SK-N-SH (cell line): Measurements from ENCODE around the gene SAPCD2. TPM values are rescaled to one million over a fixed set of nuclear protein-coding genes. Genes with fewer than 3 reads are reported as not detected.

ENCODE experiments used
- CTCF ChIA-PET: fragments of 300-600, 350-600 bp; formaldehyde crosslinking; extraction: SDS; loops from one replicate; lab custom pipeline; 2021; lab: Yijun Ruan, JAX
- POLR2A ChIA-PET: fragments of 350-600 bp; sonication (Branson Sonifier 250); formaldehyde crosslinking; extraction: SDS; loops from one replicate; lab custom pipeline; 2020; ENCODE audit warnings: antibody characterized with exemption, inconsistent platforms; lab: Yijun Ruan, JAX
- DNase-seq: peaks from one replicate; pipeline ENCODE4 v3.0.0; 2012
- H2AFZ ChIP-seq: fragments of 200-600 bp; sonication (generic); 2 replicates; pipeline ENCODE4 v1.8.1; 2016; ENCODE audit warnings: antibody characterized with exemption, mild to moderate bottlenecking, low read depth
- H3F3A ChIP-seq: fragments of 200-600 bp; sonication (generic); replicated peaks from 2 replicates; pipeline ENCODE3; 2016; ENCODE audit warnings: antibody characterized with exemption, mild to moderate bottlenecking; ENCODE audit not compliant: insufficient read depth
- H3K27ac ChIP-seq, 2 experiments: fragments of 200-500 bp in 1 of 2; fragments of 200-600 bp in 1 of 2; sonication (Bioruptor generic) in 1 of 2; sonication (generic), shearing (Covaris generic) in 1 of 2; 2 replicates each; pipeline versions ENCODE4 v1.5.1 to v1.6.1; 2014 to 2016; ENCODE audit warnings: low read depth in 2 of 2, inconsistent platforms in 1 of 2, low read length in 1 of 2, mild to moderate bottlenecking in 1 of 2, mixed read lengths in 1 of 2
- H3K27me3 ChIP-seq: fragments of 200-600 bp; sonication (generic), shearing (Covaris generic); 2 replicates; pipeline ENCODE4 v1.6.1; 2016; ENCODE audit warnings: mixed run types; ENCODE audit not compliant: insufficient read depth
- H3K36me3 ChIP-seq, 2 experiments: fragments of 200-500 bp in 1 of 2; fragments of 200-600 bp in 1 of 2; sonication (Bioruptor generic) in 1 of 2; sonication (generic) in 1 of 2; replicated peaks in 1 of 2; 2 replicates each; pipeline versions ENCODE3 to v1.5.1; 2014 to 2016; ENCODE audit warnings: low read length in 1 of 2, mild to moderate bottlenecking in 1 of 2; ENCODE audit not compliant: insufficient read depth in 2 of 2, control insufficient read depth in 1 of 2
- H3K4me1 ChIP-seq, 2 experiments: fragments of 200-500 bp in 1 of 2; fragments of 200-600 bp in 1 of 2; sonication (Bioruptor generic) in 1 of 2; sonication (generic), shearing (Covaris generic) in 1 of 2; 2 replicates each; pipeline versions ENCODE4 v1.5.1 to v1.6.1; 2014 to 2016; ENCODE audit warnings: low read depth in 1 of 2, low read length in 1 of 2, mixed run types in 1 of 2; ENCODE audit not compliant: insufficient read depth in 2 of 2, control insufficient read depth in 1 of 2
- H3K4me2 ChIP-seq: fragments of 200-600 bp; sonication (generic), shearing (Covaris generic); 2 replicates; pipeline ENCODE4 v1.6.1; 2017; ENCODE audit warnings: mixed run types
- H3K4me3 ChIP-seq, 2 experiments: fragments of 200-500 bp in 1 of 2; fragments of 200-600 bp in 1 of 2; sonication (Bioruptor generic) in 1 of 2; sonication (generic), shearing (Covaris generic) in 1 of 2; 2 replicates each; pipeline versions ENCODE4 v1.5.1 to v1.8.1; 2014 to 2016; ENCODE audit warnings: low read depth in 2 of 2, inconsistent platforms in 1 of 2, low read length in 1 of 2, mild to moderate bottlenecking in 1 of 2, mixed read lengths in 1 of 2, moderate library complexity in 1 of 2
- H3K79me2 ChIP-seq: fragments of 200-600 bp; sonication (generic); 2 replicates; pipeline ENCODE4 v1.8.1; 2017; ENCODE audit warnings: mild to moderate bottlenecking; ENCODE audit not compliant: insufficient read depth
- H3K9ac ChIP-seq: fragments of 200-600 bp; sonication (generic); 2 replicates; pipeline ENCODE4 v1.6.1; 2017; ENCODE audit warnings: mixed run types
- H3K9me2 ChIP-seq: fragments of 200-600 bp; sonication (generic); 2 replicates; pipeline ENCODE4 v1.6.1; 2017; ENCODE audit warnings: mixed run types
- H3K9me3 ChIP-seq: fragments of 200-600 bp; sonication (generic); 2 replicates; pipeline ENCODE4 v1.6.1; 2017; ENCODE audit warnings: mixed run types, mild to moderate bottlenecking, moderate library complexity
- H4K20me1 ChIP-seq: fragments of 200-600 bp; sonication (generic); 2 replicates; pipeline ENCODE4 v1.6.1; 2017; ENCODE audit warnings: mild to moderate bottlenecking, mixed run types; ENCODE audit not compliant: insufficient read depth
- FOSL2 ChIP-seq: IDR thresholded peaks from 2 replicates; pipeline ENCODE4 v1.4.0; 2012; ENCODE audit warnings: low read depth, mild to moderate bottlenecking, moderate library complexity, borderline replicate concordance
- FOXJ3 ChIP-seq: sonication (generic); formaldehyde crosslinking; IDR thresholded peaks from 2 replicates; pipeline ENCODE4 v1.5.1; 2020; ENCODE audit warnings: mild to moderate bottlenecking, missing genetic modification reagents
- FOXM1 ChIP-seq: IDR thresholded peaks from 2 replicates; pipeline ENCODE4 v1.4.0; 2012; ENCODE audit warnings: low read depth, mild to moderate bottlenecking
- IRF3 ChIP-seq: fragments of 150-350 bp; IDR thresholded peaks from 2 replicates; pipeline ENCODE4 v1.6.1; 2016; ENCODE audit warnings: mild to moderate bottlenecking, low read depth, low read length
- MAX ChIP-seq: IDR thresholded peaks from 2 replicates; pipeline ENCODE4 v1.4.0; 2012; ENCODE audit warnings: low read depth
- MEF2A ChIP-seq: IDR thresholded peaks from 2 replicates; pipeline ENCODE4 v1.4.0; 2012; ENCODE audit warnings: low read depth, borderline replicate concordance
- MXI1 ChIP-seq: IDR thresholded peaks from 2 replicates; pipeline ENCODE4 v1.6.1; 2012; ENCODE audit warnings: mild to moderate bottlenecking, low read depth, low read length, improper control_type of control experiment
- NFIC ChIP-seq: IDR thresholded peaks from 2 replicates; pipeline ENCODE4 v1.4.0; 2012; ENCODE audit warnings: borderline replicate concordance
- NRF1 ChIP-seq: IDR thresholded peaks from 2 replicates; pipeline ENCODE4 v1.6.1; 2012; ENCODE audit warnings: low read depth, mild to moderate bottlenecking, low read length
- POLR2AphosphoS5 ChIP-seq: IDR thresholded peaks from 2 replicates; pipeline ENCODE4 v1.6.1; 2012; ENCODE audit warnings: low read depth, low read length
- REST ChIP-seq: IDR thresholded peaks from 2 replicates; pipeline ENCODE4 v1.6.1; 2012; ENCODE audit warnings: mild to moderate bottlenecking, low read depth, low read length, moderate library complexity
- TEAD4 ChIP-seq: IDR thresholded peaks from 2 replicates; pipeline ENCODE4 v1.4.0; 2012; ENCODE audit warnings: mild to moderate bottlenecking, borderline replicate concordance; ENCODE audit not compliant: insufficient read depth
- USF1 ChIP-seq: IDR thresholded peaks from 2 replicates; pipeline ENCODE4 v1.4.0; 2012; ENCODE audit warnings: low read depth, borderline replicate concordance
- YY1 ChIP-seq: IDR thresholded peaks from 2 replicates; pipeline ENCODE4 v1.4.0; 2012; ENCODE audit warnings: low read depth, mild to moderate bottlenecking
- WGBS: methylation state at CpG from one replicate; pipeline ENCODE4 v1.1.6; 2017; ENCODE audit warnings: low lambda C conversion rate; 5-methylcytosine and 5-hydroxymethylcytosine counted together
- polyA plus RNA-seq, 3 experiments: library from polyadenylated mRNA; depleted of rRNA; stranded (reverse); fragments of >200 nt; gene quantifications; 2 replicates each; pipeline ENCODE4 v1.2.3, GENCODE V29; 2012

SAPCD2 gene
- polyA plus RNA-seq, 1 of the 3 experiments (the other 2 are of a cell fraction), result 6.0 TPM

GRCh38 chr9:137077758-137078693 lies 7.7 kb upstream of the SAPCD2 start:
- no peak overlapping the region for H3K27ac ChIP-seq
- TF ChIP-seq MAX (no peak; the same call in 1 of the 2 replicates), FOXJ3 (CRISPR knock-in tag) (no peak), NRF1 (no peak), IRF3 (no peak), NFIC (no peak), YY1 (no peak)

GRCh38 chr9:137077010-137077747 lies 6.8 kb upstream of the SAPCD2 start, which contains the start of gene UAP1L1:
TSS of gene UAP1L1 (plus strand) at chr9:137077517. CDS start at chr9:137077533, 16 bp downstream.
- DNase-seq, result peak; percentile 85
- Histone ChIP-seq H3K9me2 (no peaks in the 10 kb centered on the region), H4K20me1 (no peaks in the 10 kb centered on the region), H3K79me2 (no peaks in the 10 kb centered on the region), H3K36me3 (peaks cover 3 to 8% of the 10 kb centered on the region in 2 experiments), H3K9ac (peak within 1 kb of the TSS; percentile 46; the same call in 1 of the 2 replicates), H3K4me1 (peaks cover 0 to 11% of the 10 kb centered on the region in 2 experiments; a peak in 1 of 4 replicates), H3F3A (peaks cover 7% of the 10 kb centered on the region), H3K27me3 (no peaks in the 10 kb centered on the region), H3K4me3 (peak within 1 kb of the TSS; percentile 57 to 60), H3K4me2 (peak within 1 kb of the TSS; percentile 87), H2AFZ (peak within 1 kb of the TSS; percentile 72; the same call in 1 of the 2 replicates), H3K27ac (no peak within 1 kb of the TSS), H3K9me3 (no peaks in the 10 kb centered on the region)
- 28% methylated on average over 35 of the region's 87 CpGs for WGBS
- POLR2A ChIA-PET, result interaction anchor here (1.3 to 2.6 kb wide), 2 partner anchors 9 to 21 kb away, joined by 3 to 9 read pairs; no protein-coding TSS in a partner anchor
- TF ChIP-seq FOSL2 (no peak), MEF2A (no peak), NRF1 (no peak), MAX (peak; percentile 13; the same call in 1 of the 2 replicates), MXI1 (peak; percentile 69), USF1 (peak; percentile 55; the same call in 1 of the 2 replicates), REST (no peak), POLR2AphosphoS5 (0 out of 2 replicates have a peak, but pooled peaks have one; percentile 19), TEAD4 (no peak), FOXM1 (no peak)
- CTCF ChIA-PET, result interaction anchor here (0.6 to 3.5 kb wide), 13 partner anchors 9 to 162 kb away, joined by 3 to 18 read pairs (median 7); partner anchors contain the start of genes ABCA2, MAN1B1, NPDC1 and TPRN

More at GRCh38 chr9:137077758-137078693, 7.7 kb upstream of the SAPCD2 start:
- peak overlapping the region; percentile 57 to 60 for H3K4me3 ChIP-seq
- no peaks in the 10 kb centered on the region for H4K20me1 ChIP-seq
- peak; percentile 49 for DNase-seq
- H2AFZ ChIP-seq, result peak overlapping the region; percentile 59; the same call in 1 of the 2 replicates
- peak overlapping the region; percentile 87 for H3K4me2 ChIP-seq
- 45% methylated on average over 39 of the region's 76 CpGs for WGBS
- H3K9ac ChIP-seq, result peak overlapping the region; percentile 46; the same call in 1 of the 2 replicates
- H3K9me2 ChIP-seq, result no peaks in the 10 kb centered on the region
- no peaks in the 10 kb centered on the region for H3K9me3 ChIP-seq
- H3K27me3 ChIP-seq, result no peaks in the 10 kb centered on the region
- peaks cover 11% of the 10 kb centered on the region for H3F3A ChIP-seq
- H3K4me1 ChIP-seq, result peaks cover 0 to 9% of the 10 kb centered on the region in 2 experiments; a peak in 1 of 4 replicates
- H3K79me2 ChIP-seq, result no peaks in the 10 kb centered on the region
- POLR2A ChIA-PET, result interaction anchor here (1.3 to 2.6 kb wide), 2 partner anchors 8 to 22 kb away, joined by 3 to 9 read pairs; no protein-coding TSS in a partner anchor
- CTCF ChIA-PET, result interaction anchor here (0.9 to 3.5 kb wide), 8 partner anchors 10 to 161 kb away, joined by 3 to 18 read pairs (median 10); partner anchors contain the start of genes ABCA2, NPDC1, RNF224 and TPRN
- peaks cover 3 to 8% of the 10 kb centered on the region in 2 experiments for H3K36me3 ChIP-seq
